Ovary (tissue), 9 donors: ENCODE results near the gene VMP1. TPM values are rescaled to one million over a fixed set of nuclear protein-coding genes. Genes with fewer than 3 reads are reported as not detected.

Experiments
- DNase-seq, 5 donors: peaks; one replicate each; pipeline ENCODE4 v3.0.0-alpha.2; 2019 to 2020
- H3K27ac ChIP-seq, 2 donors: fragments of 200-600 bp; one replicate each; pipeline versions ENCODE4 v1.5.1 to v1.8.0; 2019 to 2022
- H3K27me3 ChIP-seq: fragments of 200-600 bp; one replicate; pipeline ENCODE4 v1.8.0; 2022
- H3K36me3 ChIP-seq: fragments of 200-600 bp; sonication (generic); one replicate; pipeline ENCODE4 v1.5.1; 2019
- H3K4me1 ChIP-seq: one replicate; pipeline ENCODE4 v1.8.1; 2013; ENCODE audit warnings: mild to moderate bottlenecking, moderate library complexity; ENCODE audit not compliant: insufficient read depth
- H3K4me3 ChIP-seq: fragments of 200-600 bp; sonication (generic); one replicate; pipeline ENCODE4 v1.5.1; 2017
- H3K9me3 ChIP-seq, 2 donors: fragments of 200-600 bp in 1 of 2; sonication (generic) in 1 of 2; one replicate each; pipeline versions ENCODE4 v1.5.1 to v1.8.1; 2013 to 2019; ENCODE audit warnings: mild to moderate bottlenecking in 1 of 2, moderate library complexity in 1 of 2
- EP300 ChIP-seq: sonication (generic); formaldehyde crosslinking; IDR thresholded peaks from one replicate; pipeline ENCODE4 v1.6.1; 2017; ENCODE audit warnings: antibody characterized with exemption
- POLR2A ChIP-seq: fragments of 450-650 bp; IDR thresholded peaks from one replicate; pipeline ENCODE4 v1.6.1; 2017; ENCODE audit warnings: antibody characterized with exemption, mild to moderate bottlenecking, moderate library complexity
- WGBS, 3 donors: extraction: QIAGEN DNeasy Blood & Tissue Kit in 1 of 3; methylation state at CpG; one replicate each; pipeline versions ENCODE4 v1.1.5 to v1.1.7; 2013 to 2017; 5-methylcytosine and 5-hydroxymethylcytosine counted together
- intact Hi-C, 4 donors: fragments of 100-400 bp; cut with DNase I; formaldehyde crosslinking; loops; one replicate each; pipeline versions ENCODE4 v1.11.0 to v1.15.1; 2022 to 2023
- polyA plus RNA-seq, 2 donors: library from polyadenylated mRNA; stranded (reverse); fragments of 200-250 nt in 1 of 2; fragments of 350-450 nt in 1 of 2; fragmentation: Illumina TruSeq in 1 of 2; extraction: RNeasy Lipid Tissue Mini Kit (QIAGEN cat#74804) in 1 of 2; gene quantifications; one replicate each; pipeline ENCODE4 v1.2.3, GENCODE V29; 2013 to 2014
- total RNA-seq, 7 donors: library from RNA; depleted of rRNA in 2 of 7; stranded (reverse); fragments of >200 nt in 2 of 7; fragmentation: NEBNext Ultra II Directional in 3 of 7; extraction: Animal tissue kit (Norgen Biotek cat#: 25700) in 3 of 7; gene quantifications; one replicate each; pipeline versions ENCODE4 v1.1.0 to v1.2.4, GENCODE V29; 2016 to 2023
- TF ChIP-seq, protein P1 (sequence below), 3 donors: fragments of 450-650 bp in 2 of 3; fragments of 200-600 bp in 1 of 3; IDR thresholded peaks; one replicate each; pipeline versions ENCODE4 v1.5.1 to v1.8.0; 2016 to 2022; ENCODE audit warnings: antibody characterized with exemption in 3 of 3, mild to moderate bottlenecking in 1 of 3
- donor health status: DM: no; HTN: no; CAD: no; lungs with moderate emphysema.
- donor health status: DM: no; HTN: no; CAD: no.
- donor health status: Bipolar disorder and iron deficiency.
- donor health status: DM: yes; HTN: yes; CAD: no.
- donor health status: DM: no; HTN: no; CAD: no.
- donor health status: DM: yes; HTN: yes; CAD: no.

The VMP1 gene
- total and polyA plus RNA-seq, 9 donors: 63.5 to 667 (median 154) TPM

GRCh38 chr17:59765038-59765437, 57.6 kb downstream of the VMP1 start:
- H3K4me1 ChIP-seq: no peaks in the 10 kb centered on the region
- no peak overlapping the region for H3K27ac ChIP-seq
- H3K9me3 ChIP-seq: no peaks in the 10 kb centered on the region
- TF ChIP-seq EP300: no peak
- no peak for TF ChIP-seq POLR2A
- TF ChIP-seq, protein P1, sequence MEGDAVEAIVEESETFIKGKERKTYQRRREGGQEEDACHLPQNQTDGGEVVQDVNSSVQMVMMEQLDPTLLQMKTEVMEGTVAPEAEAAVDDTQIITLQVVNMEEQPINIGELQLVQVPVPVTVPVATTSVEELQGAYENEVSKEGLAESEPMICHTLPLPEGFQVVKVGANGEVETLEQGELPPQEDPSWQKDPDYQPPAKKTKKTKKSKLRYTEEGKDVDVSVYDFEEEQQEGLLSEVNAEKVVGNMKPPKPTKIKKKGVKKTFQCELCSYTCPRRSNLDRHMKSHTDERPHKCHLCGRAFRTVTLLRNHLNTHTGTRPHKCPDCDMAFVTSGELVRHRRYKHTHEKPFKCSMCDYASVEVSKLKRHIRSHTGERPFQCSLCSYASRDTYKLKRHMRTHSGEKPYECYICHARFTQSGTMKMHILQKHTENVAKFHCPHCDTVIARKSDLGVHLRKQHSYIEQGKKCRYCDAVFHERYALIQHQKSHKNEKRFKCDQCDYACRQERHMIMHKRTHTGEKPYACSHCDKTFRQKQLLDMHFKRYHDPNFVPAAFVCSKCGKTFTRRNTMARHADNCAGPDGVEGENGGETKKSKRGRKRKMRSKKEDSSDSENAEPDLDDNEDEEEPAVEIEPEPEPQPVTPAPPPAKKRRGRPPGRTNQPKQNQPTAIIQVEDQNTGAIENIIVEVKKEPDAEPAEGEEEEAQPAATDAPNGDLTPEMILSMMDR (IDR thresholded peaks at IDR 0.05): no peak
- H3K27me3 ChIP-seq: no peaks in the 10 kb centered on the region
- DNase-seq: no peak
- no peak overlapping the region for H3K4me3 ChIP-seq
- intact Hi-C loops: no loop called here
- no peaks in the 10 kb centered on the region for H3K36me3 ChIP-seq

GRCh38 chr17:59766491-59766890, 59.0 kb downstream of the VMP1 start:
- no peak overlapping the region for H3K4me3 ChIP-seq
- H3K4me1 ChIP-seq: no peaks in the 10 kb centered on the region
- intact Hi-C loops: no loop called here
- H3K9me3 ChIP-seq: no peaks in the 10 kb centered on the region
- no peak overlapping the region for H3K27ac ChIP-seq
- DNase-seq: no peak
- no peak for TF ChIP-seq POLR2A
- no peak for TF ChIP-seq EP300
- TF ChIP-seq, protein P1 (IDR thresholded peaks at IDR 0.05): no peak
- no peaks in the 10 kb centered on the region for H3K27me3 ChIP-seq
- no peaks in the 10 kb centered on the region for H3K36me3 ChIP-seq
- WGBS, 3 donors: 96 to 97% (median 96%) methylated on average over 6 of the region's 6 CpGs

DNA sequence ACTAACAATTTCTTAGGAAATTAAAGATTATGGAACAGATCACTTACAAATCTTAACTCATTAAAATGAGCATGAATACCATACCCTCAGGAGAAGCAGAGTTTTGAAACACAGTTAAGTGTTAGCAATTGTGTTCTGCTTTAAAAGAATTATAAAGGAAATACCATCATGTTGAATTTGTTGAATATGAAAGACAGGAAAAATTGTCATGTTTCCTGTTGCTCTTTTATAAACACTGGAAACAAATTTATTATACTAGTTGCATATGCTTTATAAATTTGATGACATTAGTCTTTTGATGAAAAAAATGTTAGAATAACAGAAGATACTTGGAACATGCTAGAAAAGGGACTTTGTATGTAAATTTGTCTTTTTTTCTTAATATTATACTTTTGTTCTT, 59.7 kb downstream of the VMP1 start:
- intact Hi-C loops: no loop called here
- DNase-seq: no peak
- Histone ChIP-seq H3K36me3 (no peaks in the 10 kb centered on the region), H3K9me3 (no peaks in the 10 kb centered on the region), H3K27me3 (no peaks in the 10 kb centered on the region), H3K4me1 (no peaks in the 10 kb centered on the region), H3K4me3 (no peak overlapping the region), H3K27ac (no peak overlapping the region)
- TF ChIP-seq EP300 (no peak), POLR2A (no peak)
- TF ChIP-seq, protein P1 (IDR thresholded peaks at IDR 0.05): no peak

DNA sequence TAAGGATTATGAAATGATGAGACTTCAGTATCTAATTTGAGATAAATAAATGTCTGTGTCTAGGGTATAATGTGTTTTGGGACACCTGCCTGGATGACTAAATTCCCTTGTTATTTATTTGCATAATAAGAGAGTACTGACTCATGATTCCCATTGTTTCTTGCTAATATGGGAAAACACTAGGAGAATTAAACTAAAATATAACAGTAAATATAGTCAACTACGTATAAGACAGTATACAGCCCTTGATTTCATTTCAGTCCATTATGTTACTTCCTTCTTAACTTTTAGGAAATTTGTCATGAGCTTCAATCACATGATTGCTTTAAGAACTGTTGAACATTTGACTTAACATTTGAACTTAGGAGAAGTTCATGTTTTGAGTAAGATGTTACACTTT, 62.4 kb downstream of the VMP1 start:
- no peak for TF ChIP-seq EP300
- TF ChIP-seq, protein P1 (IDR thresholded peaks at IDR 0.05): no peak
- TF ChIP-seq POLR2A: no peak

DNA sequence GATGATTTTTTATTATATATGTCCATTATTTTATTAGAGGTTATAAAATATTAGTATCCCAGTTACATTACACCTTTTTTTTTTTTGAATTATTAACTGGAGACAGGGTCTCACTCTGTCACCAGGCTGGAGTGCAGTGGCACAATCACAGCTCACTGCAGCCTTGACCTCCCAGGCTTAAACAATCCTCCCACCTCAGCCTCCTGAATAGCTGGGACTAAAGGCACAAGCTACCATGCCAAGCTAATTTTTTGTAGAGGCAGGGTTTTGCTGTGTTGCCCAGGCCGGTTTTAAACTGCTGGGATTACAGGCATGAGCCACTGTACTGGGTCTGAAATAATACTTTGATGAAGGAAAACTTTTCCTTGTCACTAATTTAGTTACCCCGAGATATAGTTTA, 63.6 kb downstream of the VMP1 start:
- 87 to 99% (median 97%) methylated on average over 2 of the region's 2 CpGs for WGBS, 3 donors
- no peaks in the 10 kb centered on the region for H3K27me3 ChIP-seq
- H3K27ac ChIP-seq: no peak overlapping the region
- no peaks in the 10 kb centered on the region for H3K36me3 ChIP-seq
- DNase-seq: no peak
- TF ChIP-seq, protein P1 (IDR thresholded peaks at IDR 0.05): no peak
- TF ChIP-seq EP300: no peak
- no peak for TF ChIP-seq POLR2A
- H3K4me3 ChIP-seq: no peak overlapping the region
- no peaks in the 10 kb centered on the region for H3K9me3 ChIP-seq
- no peaks in the 10 kb centered on the region for H3K4me1 ChIP-seq
- intact Hi-C loops: no loop called here

More for the DNA sequence above, 62.4 kb downstream of the VMP1 start:
- H3K9me3 ChIP-seq: no peaks in the 10 kb centered on the region
- H3K4me3 ChIP-seq: no peak overlapping the region
- H3K27me3 ChIP-seq: no peaks in the 10 kb centered on the region
- H3K4me1 ChIP-seq: no peaks in the 10 kb centered on the region
- DNase-seq: no peak
- H3K36me3 ChIP-seq: no peaks in the 10 kb centered on the region
- WGBS, 3 donors: 63 to 69% (median 65%) methylated on average over 1 of the region's 1 CpG
- intact Hi-C loops: no loop called here
- H3K27ac ChIP-seq: no peak overlapping the region
